Erythroblast (primary cell): ENCODE measurements around the gene NBL1.
A peak's percentile ranks its signal among the peaks of the same experiment; 100 is the strongest.

Experiments
- DNase-seq, 2 experiments: peaks; one replicate each; lab custom pipeline; 2025; lab: John Stamatoyannopoulos, UW
- GATA1 ChIP-seq: IDR thresholded peaks from 2 replicates; pipeline ENCODE4 v1.6.1; 2011; ENCODE audit warnings: low read depth, mild to moderate bottlenecking, control low read depth, low read length, moderate library complexity
- POLR2A ChIP-seq: IDR thresholded peaks from 2 replicates; pipeline ENCODE4 v1.6.1; 2011; ENCODE audit warnings: mild to moderate bottlenecking, low read length

The NBL1 gene

GRCh38 chr1:19661721-19662228 lies 17.7 kb downstream of the NBL1 start:
- DNase-seq, result peak; percentile 38 to 61
- TF ChIP-seq GATA1 (no peak), POLR2A (no peak)

GRCh38 chr1:19662313-19662712 lies 18.2 kb downstream of the NBL1 start:
- no peak for TF ChIP-seq GATA1
- no peak for TF ChIP-seq POLR2A
- no peak for DNase-seq

- no peak for DNase-seq
Measured at GRCh38 chr1:19664453-19665185, 20.5 kb downstream of the NBL1 start, which contains the start of gene HTR6. Gene HTR6 (plus strand): TSS chr1:19664875. CDS start chr1:19665754, 879 bp downstream.

GRCh38 chr1:19665186-19665495 lies 21.0 kb downstream of the NBL1 start:
- no peak for DNase-seq
- TF ChIP-seq GATA1, result no peak
- no peak for TF ChIP-seq POLR2A

More at GRCh38 chr1:19664453-19665185, 20.5 kb downstream of the NBL1 start, which contains the start of gene HTR6:
- no peak for TF ChIP-seq GATA1
- no peak for TF ChIP-seq POLR2A

- TF ChIP-seq GATA1 (no peak), POLR2A (no peak)
- no peak for DNase-seq
Measured at GRCh38 chr1:19665496-19666465, 21.7 kb downstream of the NBL1 start.

GRCh38 chr1:19668888-19669287 lies 24.8 kb downstream of the NBL1 start:
- no peak for TF ChIP-seq GATA1
- TF ChIP-seq POLR2A, result no peak
- no peak for DNase-seq

GRCh38 chr1:19670787-19671186 lies 26.7 kb downstream of the NBL1 start:
- DNase-seq, result no peak
- TF ChIP-seq POLR2A, result no peak
- no peak for TF ChIP-seq GATA1

GRCh38 chr1:19672237-19672636 lies 28.1 kb downstream of the NBL1 start:
- no peak for TF ChIP-seq GATA1
- TF ChIP-seq POLR2A, result no peak
- no peak for DNase-seq

GRCh38 chr1:19675797-19676196 lies 31.7 kb downstream of the NBL1 start:
- no peak for DNase-seq
- TF ChIP-seq GATA1 (no peak), POLR2A (no peak)

- DNase-seq, result peak; percentile 34 to 36
- no peak for TF ChIP-seq GATA1
- no peak for TF ChIP-seq POLR2A
Measured at GRCh38 chr1:19676438-19676922, 32.4 kb downstream of the NBL1 start.

GRCh38 chr1:19678493-19678892 lies 34.4 kb downstream of the NBL1 start:
- no peak for DNase-seq
- TF ChIP-seq GATA1, result no peak
- no peak for TF ChIP-seq POLR2A

GRCh38 chr1:19678931-19679453 lies 34.9 kb downstream of the NBL1 start:
- TF ChIP-seq GATA1, result no peak
- TF ChIP-seq POLR2A, result no peak
- no peak for DNase-seq

GRCh38 chr1:19679691-19680090 lies 35.6 kb downstream of the NBL1 start:
- DNase-seq, result no peak
- TF ChIP-seq GATA1 (no peak), POLR2A (no peak)
